ENCODE measurements around the gene NANOS2. TPM values are rescaled to one million over a fixed set of nuclear protein-coding genes. Genes with fewer than 3 reads are reported as not detected.
A peak's percentile ranks its signal among the peaks of the same experiment; 100 is the strongest.
"Not testable (repeated sequence)": the region's sequence is repeated elsewhere in the genome, so short reads cannot be mapped to it uniquely, and the experiment has no call there.

Gene NANOS2
- total RNA-seq, 4 donors from 2014 or later: not detected

DNA sequence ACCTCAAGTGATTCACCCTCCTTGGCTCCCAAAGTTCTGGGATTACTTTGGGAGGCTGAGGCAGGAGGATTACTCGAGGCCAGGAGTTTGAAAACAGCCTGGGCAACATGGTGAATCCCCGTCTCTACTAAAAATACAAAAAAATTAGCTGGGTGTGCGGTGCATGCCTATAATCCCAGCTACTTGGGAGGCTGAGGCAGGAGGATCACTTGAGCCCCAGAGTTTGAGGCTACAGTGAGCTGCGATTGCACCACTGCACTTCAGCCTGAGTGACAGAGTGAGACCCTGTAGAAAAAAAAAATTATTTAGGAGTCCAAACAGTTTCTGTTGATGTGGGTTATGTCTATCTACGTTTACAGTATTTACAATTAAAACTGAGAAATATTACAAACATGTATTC, 43.8 kb downstream of the NANOS2 start:
- TF ChIP-seq POLR2A (IDR thresholded peaks at IDR 0.05): no peak
- TF ChIP-seq, protein P1, sequence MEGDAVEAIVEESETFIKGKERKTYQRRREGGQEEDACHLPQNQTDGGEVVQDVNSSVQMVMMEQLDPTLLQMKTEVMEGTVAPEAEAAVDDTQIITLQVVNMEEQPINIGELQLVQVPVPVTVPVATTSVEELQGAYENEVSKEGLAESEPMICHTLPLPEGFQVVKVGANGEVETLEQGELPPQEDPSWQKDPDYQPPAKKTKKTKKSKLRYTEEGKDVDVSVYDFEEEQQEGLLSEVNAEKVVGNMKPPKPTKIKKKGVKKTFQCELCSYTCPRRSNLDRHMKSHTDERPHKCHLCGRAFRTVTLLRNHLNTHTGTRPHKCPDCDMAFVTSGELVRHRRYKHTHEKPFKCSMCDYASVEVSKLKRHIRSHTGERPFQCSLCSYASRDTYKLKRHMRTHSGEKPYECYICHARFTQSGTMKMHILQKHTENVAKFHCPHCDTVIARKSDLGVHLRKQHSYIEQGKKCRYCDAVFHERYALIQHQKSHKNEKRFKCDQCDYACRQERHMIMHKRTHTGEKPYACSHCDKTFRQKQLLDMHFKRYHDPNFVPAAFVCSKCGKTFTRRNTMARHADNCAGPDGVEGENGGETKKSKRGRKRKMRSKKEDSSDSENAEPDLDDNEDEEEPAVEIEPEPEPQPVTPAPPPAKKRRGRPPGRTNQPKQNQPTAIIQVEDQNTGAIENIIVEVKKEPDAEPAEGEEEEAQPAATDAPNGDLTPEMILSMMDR (IDR thresholded peaks at IDR 0.05): no peak
- no peaks in the 10 kb centered on the region for H3K4me1 ChIP-seq
- intact Hi-C loops (cut with DNase I): no loop called here
- H3K9me3 ChIP-seq: no peaks in the 10 kb centered on the region
- H3K27ac ChIP-seq: no peak overlapping the region
- WGBS, 2 donors: 82 to 86% methylated on average over 5 of the region's 5 CpGs
- DNase-seq: no peak
- H3K27me3 ChIP-seq: no peaks in the 10 kb centered on the region
- no peak overlapping the region for H3K4me3 ChIP-seq (replicated peaks in 1 of 3)
- H3K36me3 ChIP-seq: no peaks in the 10 kb centered on the region

DNA sequence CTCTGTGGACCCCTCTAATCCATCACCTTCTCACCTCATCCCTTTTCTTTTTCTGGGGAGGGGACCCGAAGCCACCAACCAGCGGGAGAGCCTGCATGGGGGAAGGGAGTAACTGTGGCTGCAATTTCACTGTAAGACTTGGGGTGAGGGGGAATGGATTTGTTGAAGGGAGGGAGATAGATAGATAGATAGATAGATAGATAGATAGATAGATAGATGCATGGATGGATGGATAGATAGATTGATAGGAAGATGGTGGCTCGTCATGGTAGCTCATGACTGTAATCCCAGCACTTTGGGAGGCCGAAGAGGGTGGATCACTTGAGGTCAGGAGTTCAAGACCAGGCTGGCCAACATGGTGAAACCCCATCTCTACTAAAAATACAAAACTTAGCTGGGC, 47.3 kb downstream of the NANOS2 start:
- H3K27ac ChIP-seq; intact Hi-C loops (cut with DNase I); H3K9me3 ChIP-seq; H3K4me3 ChIP-seq (replicated peaks in 1 of 3); H3K27me3 ChIP-seq; H3K36me3 ChIP-seq; DNase-seq: not testable (repeated sequence)
- WGBS, 2 donors: 58 to 64% methylated on average over 4 of the region's 4 CpGs
- peaks cover 10 to 12% of the 10 kb centered on the region in 2 donors for H3K4me1 ChIP-seq

DNA sequence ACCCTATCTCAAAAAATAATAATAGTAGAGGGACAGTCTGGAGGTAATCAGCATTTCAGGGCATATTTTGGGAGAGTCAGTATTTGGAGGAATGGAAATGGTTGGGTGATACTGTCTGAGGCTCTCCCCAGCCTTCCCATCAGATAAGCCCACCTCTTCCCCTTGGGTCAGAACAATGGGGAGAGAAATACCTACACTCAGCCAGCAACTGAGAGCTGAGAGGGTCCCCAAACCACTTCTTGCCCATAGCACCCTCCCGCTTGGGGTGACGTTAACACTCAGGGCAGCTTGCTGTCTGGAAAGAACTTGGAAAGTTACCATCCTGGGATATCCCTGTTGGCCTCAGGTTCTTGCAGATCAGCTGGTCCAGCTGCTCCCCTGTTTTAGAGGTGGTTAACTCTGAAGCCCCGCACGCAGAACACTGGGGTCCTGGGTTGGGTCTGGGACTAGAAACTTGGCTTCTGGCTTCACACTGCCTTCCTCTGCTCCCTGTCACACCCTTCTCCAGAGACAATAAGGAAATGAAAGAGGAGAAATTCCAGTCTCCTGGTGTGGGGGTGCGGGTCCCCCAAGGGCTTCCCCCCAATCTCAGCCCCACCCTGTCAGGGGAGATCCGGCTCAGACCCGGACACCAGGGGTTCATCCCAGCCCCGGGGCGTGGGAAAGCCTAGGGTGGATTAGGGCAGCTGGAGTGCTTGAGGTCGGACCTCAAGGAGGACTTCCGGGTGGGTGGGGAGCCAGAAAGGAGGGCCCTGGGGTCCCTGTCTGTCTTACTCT, 48.0 kb downstream of the NANOS2 start:
- TF ChIP-seq, protein P1 (IDR thresholded peaks at IDR 0.05): no peak
- TF ChIP-seq POLR2A (IDR thresholded peaks at IDR 0.05): no peak
- Histone ChIP-seq H3K27ac (no peak overlapping the region), H3K27me3 (peaks cover 6% of the 10 kb centered on the region), H3K9me3 (no peaks in the 10 kb centered on the region), H3K4me3 (replicated peaks in 1 of 3) (no peak overlapping the region), H3K36me3 (no peaks in the 10 kb centered on the region), H3K4me1 (peaks cover 15 to 18% of the 10 kb centered on the region in 2 donors)
- intact Hi-C loops (cut with DNase I): no loop called here
- 64 to 70% methylated on average over 9 to 11 of the region's 11 CpGs for WGBS, 2 donors
- DNase-seq: no peak

DNA sequence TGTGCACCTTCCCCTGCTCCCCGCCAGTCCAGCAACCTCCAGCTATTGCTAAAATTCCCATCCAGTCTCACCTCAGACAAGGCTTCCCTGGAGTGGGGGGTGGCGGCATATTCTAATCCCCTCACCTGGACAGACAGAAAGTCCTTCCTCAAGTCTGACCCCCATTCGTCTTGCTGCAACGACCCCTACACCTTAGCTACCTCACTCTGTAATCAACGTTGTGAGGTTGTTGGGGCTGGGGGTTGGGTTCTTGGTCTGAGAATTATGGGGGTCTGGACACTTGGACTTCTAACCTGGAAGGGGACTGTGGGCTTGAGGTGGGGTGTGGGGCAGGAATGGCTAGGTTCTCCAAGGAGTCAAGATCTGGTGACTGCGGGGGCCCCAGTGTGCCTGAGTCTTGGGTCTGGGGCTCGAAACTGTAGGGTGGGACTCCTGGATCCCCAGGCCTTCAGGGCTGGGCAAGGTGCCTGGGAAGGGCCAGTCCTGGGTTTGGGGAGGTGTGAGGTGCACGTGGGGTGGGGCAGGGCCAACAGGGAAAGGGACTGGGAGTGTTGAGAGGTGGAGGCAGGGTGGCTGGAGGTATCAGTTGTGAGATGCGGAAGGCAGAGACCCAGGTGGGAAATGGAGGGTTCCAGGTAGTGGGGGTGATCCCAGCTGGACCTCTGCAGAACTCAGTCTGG, 49.2 kb downstream of the NANOS2 start:
- H3K4me1 ChIP-seq: peaks cover 16 to 27% of the 10 kb centered on the region in 2 donors
- no peak for DNase-seq
- intact Hi-C loops (cut with DNase I): no loop called here
- no peaks in the 10 kb centered on the region for H3K9me3 ChIP-seq
- H3K36me3 ChIP-seq: no peaks in the 10 kb centered on the region
- no peak overlapping the region for H3K4me3 ChIP-seq (replicated peaks in 1 of 3)
- TF ChIP-seq, protein P1 (IDR thresholded peaks at IDR 0.05): no peak
- TF ChIP-seq POLR2A (IDR thresholded peaks at IDR 0.05): no peak
- 67 to 68% methylated on average over 9 of the region's 9 CpGs for WGBS, 2 donors
- no peak overlapping the region for H3K27ac ChIP-seq
- H3K27me3 ChIP-seq: peaks cover 6% of the 10 kb centered on the region

DNA sequence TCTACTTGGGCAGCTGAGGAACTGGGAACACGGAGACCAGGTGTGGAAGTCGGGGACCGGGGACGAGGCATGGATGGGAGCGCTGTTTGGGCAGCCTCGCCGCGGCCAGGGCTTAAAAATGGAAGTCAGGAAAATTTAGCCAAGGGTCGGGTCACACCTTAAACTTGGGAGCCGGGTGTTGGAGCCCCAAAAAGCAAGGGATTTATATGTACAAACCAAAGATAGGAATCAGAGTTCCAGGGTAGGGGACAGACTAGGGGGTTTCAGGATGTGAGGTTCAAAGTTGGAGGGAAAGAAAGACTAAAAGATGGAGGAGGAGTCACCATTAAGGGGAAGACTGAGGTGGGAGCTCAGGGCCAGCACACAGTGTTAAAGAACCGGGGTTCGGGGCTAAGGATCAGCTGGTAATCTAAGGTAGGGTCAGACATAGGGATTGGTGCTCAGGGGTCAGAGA, 49.9 kb downstream of the NANOS2 start:
- TF ChIP-seq, protein P1 (IDR thresholded peaks at IDR 0.05): no peak
- no peak for TF ChIP-seq POLR2A (IDR thresholded peaks at IDR 0.05)
- peaks cover 0 to under 1% of the 10 kb centered on the region in 2 donors for H3K36me3 ChIP-seq
- no peak for DNase-seq
- intact Hi-C loops (cut with DNase I): no loop called here
- WGBS, 2 donors: 11 to 17% methylated on average over 12 of the region's 12 CpGs
- H3K4me1 ChIP-seq: peaks cover 16 to 27% of the 10 kb centered on the region in 2 donors
- H3K27ac ChIP-seq: no peak overlapping the region
- H3K9me3 ChIP-seq: no peaks in the 10 kb centered on the region
- peak overlapping the region in 1 of 3 donors; percentile 77 for H3K4me3 ChIP-seq (replicated peaks in 1 of 3)
- peaks cover 6% of the 10 kb centered on the region for H3K27me3 ChIP-seq

Data from thyroid gland (tissue), 4 donors.